SK-N-DZ (cell line): ENCODE measurements around the gene CYP4B1.

Experiments
- DNase-seq: peaks from one replicate; pipeline ENCODE4 v3.0.0-alpha.2; 2015; ENCODE audit warnings: low spot score

CYP4B1 gene

DNA sequence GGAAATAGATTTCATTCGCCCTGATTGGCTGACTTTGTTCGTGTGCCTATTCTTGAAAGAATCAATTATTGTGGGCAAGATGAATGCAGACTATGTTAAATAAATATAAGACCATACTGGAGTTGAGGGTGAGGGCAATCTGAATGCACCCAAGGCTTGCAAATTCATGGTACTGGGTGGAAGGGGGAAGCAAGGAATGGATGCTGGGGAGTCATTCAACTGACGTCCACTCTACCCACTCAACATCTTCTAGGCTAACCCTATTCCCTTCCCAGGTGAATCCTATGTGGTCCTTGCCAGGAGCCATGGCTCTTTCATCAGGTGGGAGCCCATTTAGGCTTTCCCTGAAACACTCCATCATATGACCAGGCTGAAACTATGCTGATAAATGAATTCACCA lies 5.7 kb upstream of the CYP4B1 start:
- no peak for DNase-seq

DNA sequence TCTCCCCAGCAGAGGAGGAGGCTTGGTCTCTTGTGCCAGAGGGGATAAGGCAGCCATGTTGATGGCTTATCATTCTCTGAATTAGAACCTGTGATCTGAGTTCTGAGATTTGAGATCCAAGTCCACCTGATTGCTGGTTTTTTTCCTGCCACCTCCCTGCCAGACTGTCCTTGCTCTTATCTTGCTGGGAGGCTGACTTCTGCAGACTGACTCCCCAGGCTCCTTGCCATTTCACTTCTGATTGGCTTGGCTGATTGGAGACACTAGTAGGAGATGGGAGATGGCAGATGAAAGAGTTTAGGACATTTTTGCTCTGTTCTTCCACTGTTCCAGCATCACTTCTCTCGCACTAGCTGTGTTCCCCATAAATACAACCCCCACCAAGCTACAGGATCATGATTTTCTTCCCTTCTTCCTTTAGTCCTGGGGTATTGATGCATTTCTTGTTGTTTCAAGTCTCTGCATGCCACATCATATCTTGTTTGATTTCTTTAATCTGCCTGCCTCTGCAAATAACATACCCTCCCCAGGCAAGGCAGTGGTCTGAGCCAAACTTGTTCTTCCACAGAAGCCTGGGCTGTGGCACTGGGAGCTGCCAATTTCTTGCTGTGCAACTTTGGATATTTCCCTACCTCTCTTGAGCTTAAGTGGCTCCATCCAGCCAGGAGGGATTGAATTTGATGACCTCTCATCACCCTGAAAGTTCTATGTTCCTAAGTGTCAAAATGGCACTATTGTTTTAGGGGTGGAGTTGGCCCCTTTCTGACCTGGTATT lies 963 bp upstream of the CYP4B1 start:
- DNase-seq, result no peak

DNA sequence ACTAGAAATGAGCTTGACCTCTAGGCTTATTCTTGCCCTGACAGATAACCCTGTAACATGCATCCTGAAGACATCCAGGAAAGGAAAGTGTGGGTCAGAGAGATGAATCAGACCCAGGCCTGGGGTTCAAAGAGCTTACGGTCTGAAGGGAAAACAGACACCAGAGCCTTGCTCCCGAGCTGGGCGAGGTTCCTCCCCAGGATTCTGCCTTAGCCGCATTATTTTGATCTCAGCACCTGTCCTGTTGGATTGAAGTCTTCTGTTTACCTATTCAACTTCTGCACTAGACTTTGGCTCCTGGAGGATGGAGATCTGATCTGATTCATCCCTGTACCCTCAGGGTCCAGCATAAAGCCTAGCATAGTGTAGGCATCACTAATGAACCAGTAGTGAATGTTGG lies 1.9 kb downstream of the CYP4B1 start:
- DNase-seq, result no peak

DNA sequence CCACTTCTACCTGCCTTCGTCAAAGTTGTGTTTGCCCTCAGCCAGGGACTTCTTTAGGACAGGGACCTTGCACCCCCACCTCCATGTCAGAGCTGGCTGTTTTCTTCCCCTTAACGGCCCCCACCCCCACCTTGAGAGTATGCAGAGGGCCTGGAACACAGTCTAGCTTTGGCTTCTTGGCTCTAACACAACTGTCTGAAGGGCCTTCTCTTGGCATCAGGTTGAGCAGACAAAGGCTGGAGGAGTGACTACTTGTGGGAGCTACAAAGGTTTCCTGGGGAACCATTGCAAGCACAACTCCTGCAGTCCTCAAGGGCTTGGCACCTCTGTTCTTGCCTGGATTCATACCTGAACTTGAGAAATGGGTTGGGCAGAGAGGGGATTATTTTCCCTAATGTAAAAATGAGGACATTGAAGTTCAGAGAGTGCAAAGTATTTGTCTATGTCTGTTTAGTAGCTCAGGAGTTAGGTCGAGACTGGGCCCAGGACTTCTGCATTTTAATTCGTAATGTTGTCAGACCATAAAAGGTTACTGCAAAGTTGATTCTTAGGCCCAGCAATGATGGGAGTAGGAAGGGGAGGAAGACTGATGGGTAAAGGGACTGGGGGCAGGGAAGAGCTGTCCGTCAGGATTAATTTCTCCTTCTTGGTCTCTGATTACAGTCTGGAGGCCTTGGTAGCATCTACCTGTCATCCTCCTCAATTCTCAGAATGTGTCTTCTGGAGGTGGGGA lies 2.6 kb downstream of the CYP4B1 start:
- DNase-seq, result no peak

DNA sequence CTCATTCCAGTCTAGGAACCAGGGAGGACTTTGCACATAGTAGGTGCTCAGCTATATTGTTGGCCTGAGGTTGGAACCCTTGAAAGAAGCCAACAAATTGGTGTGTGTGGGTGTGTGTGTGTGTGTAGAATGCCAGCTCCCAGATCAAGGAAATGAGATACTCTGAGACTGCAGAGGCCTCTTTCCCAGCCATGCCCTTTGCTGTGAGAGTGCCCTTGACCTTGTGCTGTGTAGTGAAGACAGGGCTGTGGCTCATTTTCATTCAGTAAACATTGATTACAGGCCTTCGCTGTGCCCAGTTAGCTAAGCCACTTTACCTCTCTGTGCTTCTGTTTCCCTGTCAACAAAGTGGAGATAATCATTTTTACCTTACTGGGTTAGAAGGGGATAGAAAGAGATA lies 3.2 kb downstream of the CYP4B1 start:
- DNase-seq, result no peak

DNA sequence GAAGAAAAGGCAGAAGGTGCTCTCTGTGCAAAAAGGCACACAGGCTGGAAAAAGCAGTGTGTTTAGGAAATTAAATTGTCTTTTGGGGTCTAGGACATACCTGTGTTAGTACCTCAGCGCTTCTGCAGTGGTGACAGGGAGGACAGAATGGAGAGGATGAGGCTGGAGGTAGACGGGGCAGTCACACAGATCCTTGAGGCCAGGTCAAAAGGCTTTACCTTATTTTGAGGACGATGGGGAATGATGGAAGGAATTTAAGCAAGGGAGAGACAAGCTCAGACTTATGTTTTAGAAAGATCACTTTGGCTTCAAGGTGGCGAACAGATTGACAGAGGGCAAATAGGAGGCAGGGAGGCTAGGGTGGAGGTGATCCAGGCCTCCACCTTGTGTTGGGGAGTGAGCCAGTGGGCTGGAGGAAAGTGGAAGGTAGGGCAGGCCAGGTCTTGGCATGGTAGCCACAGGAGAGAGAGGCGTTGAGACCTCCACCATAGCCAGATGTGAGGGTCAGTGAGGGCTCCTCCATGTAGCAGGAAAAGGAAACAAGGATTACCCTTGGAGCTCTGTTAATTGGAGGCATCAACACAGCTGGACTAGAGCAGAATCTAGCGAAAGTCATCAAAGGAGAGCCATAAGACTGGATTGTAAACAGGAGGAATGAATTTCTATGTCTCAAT lies 4.2 kb downstream of the CYP4B1 start:
- no peak for DNase-seq

DNA sequence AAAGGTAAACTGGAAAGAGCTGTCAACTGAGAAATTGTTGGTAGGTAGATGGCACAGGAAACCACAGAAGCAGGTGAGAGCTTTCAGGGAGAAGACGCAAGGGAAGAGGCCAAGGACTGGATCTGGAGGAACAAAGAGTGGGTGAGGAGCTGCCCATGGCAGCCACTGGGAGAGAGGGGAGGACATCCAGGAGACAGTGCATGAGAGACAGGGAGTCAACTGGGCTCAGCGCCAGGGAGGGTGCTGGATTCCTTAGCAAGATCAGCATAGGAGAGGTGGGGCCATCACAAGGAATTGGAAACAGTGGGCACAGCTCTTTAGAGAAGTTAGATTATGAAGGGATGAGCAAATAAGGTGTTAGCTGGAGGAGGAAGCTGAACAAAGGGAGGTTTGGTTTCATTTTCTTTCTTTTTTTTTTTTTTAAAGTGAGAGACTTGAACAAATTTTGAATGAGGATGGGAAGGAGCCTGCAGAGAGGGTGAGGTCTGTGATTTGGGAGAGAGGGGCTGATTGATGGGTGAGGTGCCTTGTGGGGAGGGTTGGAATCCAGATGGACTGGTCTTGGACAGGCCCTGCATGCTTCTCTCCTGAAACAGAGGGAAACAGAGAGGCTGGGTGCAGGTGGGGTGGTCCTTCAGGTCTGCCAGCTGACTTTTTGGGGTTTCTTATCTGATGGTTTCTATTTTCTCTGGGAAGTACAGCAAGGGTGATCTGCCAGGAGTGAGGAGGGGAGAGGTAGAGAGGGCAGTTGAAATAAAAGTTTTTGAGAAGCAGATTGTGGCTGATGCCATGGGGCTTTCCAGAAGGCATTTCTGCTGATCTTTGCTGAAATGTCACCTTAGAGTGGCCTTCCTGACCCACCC lies 5.4 kb downstream of the CYP4B1 start:
- no peak for DNase-seq

DNA sequence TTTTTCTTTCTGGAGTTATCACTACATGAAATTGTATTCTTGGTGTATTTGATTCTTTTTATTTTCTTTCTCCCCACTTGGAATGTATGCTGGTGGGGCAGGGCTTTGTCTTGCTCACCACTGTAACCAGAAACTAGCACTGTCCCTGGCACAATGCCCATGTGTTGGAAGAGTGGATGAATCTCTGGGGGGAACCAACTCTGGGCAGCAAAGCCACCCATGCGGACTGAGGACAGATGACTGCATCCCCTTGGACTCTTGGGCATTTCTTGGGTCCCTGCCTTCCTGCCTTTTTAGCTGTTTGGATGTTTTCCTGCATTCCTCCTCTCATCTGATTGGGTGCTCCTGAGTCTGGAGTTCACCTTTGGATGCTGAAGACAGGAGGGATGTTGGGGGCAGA lies 6.1 kb downstream of the CYP4B1 start:
- DNase-seq, result no peak

DNA sequence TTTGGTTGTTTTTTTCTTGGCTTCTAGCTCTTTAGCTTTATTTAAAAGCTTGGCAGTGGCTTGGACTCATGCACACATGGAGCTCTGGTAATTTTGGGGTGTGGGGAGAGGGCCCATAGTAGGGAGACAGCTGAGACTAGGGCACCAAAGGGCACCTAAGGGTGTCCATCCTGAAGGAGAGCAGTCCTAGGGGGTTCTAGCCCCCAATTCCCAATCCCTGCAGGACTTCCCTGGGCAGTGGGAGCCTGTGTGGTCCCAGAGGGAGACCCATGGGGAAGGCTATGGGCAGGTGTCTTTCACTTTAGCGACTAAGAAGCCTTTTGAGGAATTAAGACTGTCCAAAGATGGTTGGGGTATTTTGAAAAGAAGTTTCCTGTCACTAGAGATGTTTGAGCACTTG lies 6.9 kb downstream of the CYP4B1 start:
- no peak for DNase-seq

DNA sequence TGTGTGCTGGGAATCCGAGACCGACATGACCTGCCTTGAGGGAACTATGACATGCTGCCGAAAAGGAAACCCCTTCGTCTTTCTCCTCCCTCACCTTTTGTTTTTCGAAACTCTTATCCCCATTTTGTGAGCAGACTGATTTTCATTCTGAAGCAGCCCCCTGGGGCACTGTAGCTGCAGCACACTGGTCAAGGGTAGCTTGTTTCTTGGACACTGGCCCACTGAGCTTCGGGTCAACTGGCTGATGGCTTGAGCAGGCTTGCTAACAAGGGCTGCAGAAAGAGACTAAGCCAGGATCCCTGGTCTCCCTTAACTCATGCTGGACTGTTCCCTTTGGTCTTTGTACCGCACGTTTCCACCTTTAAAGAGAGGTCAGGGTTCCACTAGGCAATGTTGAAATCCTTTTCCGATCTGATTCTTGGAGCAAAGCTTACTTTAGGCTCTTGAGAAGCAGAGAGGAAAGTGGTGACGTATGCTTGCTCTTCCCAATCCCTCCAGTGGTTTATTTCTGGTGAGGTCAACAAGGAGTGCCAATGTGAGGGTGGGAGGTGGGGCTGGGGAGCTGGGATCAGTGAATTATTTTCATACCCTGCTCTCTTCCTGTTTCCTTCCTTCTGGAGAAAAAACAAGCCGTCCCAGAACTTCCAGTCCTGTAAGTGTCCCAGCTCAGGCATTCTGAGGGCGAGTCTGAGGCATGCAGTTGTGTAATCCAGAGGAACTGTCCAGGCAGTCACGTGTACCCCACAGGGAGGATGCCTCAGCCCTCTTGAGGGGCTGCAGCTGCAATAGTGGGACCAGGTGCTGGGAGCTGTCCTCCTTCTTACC lies 7.6 kb downstream of the CYP4B1 start:
- no peak for DNase-seq

DNA sequence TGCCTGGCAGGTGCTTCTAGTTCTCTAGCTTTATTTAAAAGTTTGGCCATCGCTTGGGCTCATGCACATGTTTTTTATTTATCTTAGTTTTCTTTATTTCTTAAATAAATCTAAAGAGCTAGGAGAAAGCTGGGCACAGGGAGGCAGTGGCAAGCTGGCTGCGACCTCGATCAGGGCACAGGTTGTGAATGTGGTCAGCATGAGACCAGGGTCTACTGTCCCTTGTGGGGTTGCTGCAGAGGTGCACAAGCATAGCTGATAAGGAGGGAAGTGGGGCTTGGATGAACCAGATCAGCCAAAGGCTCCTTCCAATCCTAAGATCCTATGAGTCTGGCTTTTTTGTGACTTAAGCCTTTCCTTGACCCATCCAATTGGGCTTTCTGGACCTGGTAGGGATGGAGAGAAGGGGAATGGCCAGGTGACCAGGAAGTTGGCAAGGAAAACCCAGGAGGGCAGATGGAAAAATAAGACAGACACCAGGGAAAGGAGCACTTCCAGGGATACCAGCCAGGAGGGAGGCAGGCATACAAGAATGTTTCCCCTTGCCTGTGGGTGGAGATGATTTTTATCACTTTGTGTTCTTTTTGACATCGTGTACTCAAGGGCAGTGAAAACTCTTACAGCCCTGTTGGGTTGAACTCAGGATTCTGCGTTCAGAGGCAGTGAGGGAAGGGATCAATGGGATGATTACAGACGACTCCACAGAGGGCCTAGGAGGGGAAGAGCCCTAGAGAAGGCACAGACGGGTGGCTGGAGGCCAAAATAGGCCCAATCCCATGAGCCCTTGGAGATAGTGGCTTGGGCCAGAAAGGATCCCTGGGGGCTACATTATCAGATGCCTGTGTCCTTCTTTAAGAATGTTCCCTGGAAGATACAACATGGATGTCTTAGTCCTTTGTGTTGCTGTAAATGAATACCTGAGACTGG lies 8.5 kb downstream of the CYP4B1 start:
- DNase-seq, result no peak

DNA sequence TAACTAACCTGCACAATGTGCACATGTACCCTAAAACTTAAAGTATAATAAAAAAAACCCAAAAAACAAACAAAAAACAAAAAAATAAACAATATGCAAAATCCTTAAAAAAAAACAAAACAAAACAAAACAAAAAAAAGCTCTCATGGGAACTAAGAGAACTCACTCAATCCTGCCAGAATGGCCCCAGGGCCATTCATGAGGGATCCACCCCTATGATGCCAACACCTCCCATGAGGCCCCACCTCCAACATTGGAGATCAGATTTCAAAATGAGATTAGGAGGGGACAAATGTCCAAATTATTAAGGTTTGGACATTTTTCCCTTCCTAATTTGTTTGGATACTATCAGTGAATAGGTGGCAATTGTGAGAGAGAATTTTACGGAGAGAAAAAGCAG lies 10.2 kb downstream of the CYP4B1 start:
- no peak for DNase-seq

DNA sequence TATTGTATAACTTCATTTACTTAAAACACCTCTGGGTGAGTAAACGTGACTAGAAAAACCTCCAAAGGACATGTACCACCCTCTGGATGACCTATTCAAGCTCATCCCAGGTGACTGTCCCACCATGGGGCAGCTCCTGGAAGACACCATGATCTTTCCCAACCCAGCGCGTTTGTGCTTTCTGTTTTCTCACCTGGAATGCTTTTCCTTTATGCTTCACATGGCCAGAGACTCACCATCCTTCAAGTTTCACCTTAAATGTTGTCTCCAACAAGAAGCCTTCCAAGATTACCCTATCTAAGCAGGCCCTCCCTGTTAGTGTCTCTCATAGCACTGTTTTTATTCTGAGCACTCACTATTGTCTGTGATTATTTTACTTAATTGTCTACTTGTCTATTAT lies 11.1 kb downstream of the CYP4B1 start:
- no peak for DNase-seq

DNA sequence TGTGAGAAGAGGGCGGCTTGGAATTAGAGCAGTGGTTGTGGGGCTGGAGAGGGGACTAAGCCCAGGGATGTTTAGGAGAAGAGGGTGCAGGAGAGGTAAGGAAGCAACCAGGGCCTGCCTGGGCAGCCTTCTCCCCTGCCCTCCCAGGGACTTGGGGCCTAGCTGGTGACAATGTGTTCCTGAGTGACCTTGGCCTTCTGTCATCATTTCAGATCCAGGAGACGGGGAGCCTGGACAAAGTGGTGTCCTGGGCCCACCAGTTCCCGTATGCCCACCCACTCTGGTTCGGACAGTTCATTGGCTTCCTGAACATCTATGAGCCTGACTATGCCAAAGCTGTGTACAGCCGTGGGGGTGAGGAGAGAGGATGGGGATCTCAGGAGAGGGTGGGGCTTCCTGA lies 11.8 kb downstream of the CYP4B1 start:
- DNase-seq, result no peak

DNA sequence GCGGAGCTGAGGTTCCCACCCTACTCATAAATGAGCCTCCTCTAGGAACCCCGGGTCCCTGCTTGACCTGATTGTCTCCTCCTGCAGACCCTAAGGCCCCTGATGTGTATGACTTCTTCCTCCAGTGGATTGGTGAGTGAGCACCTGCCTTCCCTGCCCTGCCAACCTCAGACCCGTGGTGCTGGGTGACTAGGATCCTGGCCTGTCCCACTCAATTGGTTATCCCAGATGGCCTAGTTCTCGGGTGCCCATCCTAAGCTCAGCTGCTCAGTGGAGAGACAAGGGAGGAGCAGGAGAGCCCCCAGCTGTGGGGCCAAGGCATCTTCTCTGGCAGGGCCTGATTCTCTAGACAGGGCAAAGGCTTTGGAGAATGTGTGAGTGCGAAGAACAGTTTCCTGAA lies 12.2 kb downstream of the CYP4B1 start:
- DNase-seq, result no peak

DNA sequence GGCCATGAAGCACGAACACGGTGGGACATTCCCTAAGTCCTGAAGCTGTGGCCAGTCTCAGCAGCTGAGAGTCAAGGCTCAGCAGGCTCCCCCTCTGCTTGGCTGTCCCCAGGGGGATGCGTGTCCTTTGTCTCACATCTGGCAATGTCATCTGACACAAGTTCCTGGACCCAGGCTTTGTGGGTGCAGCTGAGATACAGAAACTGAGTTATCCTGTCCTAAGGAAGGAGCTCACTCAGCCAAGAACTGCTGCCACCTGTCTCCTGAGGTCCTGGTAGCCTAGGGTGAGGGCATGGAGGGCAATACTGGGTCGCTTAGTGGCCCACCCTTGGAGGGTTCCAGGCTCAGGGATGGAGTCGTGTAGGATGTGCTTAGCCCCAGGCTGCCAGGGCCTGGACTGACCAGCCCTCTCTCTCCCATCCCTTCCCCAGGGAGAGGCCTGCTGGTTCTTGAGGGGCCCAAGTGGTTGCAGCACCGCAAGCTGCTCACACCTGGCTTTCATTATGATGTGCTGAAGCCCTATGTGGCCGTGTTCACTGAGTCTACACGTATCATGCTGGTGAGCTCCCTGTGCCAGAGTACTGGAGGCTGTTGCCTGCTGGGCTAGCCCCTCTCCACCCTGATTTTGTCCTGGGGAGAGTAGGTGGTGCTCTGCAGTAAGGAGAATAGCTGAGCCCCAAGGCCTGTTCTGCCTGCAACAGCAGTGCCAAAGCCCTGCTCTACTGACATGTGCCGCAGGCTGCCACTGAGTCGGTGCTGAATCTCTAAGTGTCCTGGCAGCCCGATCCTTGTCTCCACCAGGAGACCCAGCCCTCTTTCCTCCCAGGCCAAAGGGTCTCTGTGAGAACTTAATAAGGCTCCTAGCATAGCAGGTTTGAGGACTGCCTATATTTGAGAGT lies 13.5 kb downstream of the CYP4B1 start:
- peak; percentile 8 for DNase-seq

DNA sequence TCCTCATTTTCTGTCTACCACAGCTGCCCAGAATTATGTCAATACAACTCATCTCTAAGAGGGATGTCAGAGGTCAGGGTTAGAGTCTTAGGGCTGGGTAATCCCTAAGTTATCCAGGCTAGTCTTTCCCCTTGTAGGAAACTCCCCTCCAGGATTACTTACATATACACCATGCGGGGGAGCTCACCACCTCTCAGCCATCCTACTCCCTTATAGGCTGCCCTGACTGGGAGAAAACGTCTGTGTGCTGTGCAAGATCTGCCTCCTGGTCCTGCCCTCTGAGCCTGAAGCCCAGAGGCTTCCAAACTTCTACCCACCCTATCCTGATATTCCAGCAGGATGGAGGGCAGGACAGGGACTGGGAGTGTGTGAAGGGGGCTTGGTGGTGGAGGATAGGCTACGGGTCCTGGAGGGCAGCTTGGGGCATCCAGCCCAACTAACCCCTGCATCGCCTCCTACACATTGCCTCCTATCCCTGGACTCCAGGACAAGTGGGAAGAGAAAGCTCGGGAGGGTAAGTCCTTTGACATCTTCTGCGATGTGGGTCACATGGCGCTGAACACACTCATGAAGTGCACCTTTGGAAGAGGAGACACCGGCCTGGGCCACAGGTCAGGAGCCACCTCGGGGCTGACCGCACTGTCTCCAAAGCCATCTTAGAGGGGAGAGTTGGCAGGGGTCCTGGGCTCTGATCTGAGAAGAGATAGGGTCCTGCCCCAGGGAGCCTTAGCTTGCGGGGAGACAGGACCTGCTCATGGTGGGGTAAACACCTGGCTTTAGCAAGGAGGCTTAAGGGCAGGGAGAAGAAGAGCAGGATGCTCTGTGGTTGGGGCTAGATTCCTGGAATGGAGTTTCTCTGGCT lies 14.4 kb downstream of the CYP4B1 start:
- no peak for DNase-seq
